ENCODE data around the gene LDHB. TPM values are rescaled to one million over a fixed set of nuclear protein-coding genes. Genes with fewer than 3 reads are reported as not detected.
A peak's percentile ranks its signal among the peaks of the same experiment; 100 is the strongest.

LDHB gene
- 100 to 1,000 TPM; 330 to 565 TPM for total RNA-seq

DNA sequence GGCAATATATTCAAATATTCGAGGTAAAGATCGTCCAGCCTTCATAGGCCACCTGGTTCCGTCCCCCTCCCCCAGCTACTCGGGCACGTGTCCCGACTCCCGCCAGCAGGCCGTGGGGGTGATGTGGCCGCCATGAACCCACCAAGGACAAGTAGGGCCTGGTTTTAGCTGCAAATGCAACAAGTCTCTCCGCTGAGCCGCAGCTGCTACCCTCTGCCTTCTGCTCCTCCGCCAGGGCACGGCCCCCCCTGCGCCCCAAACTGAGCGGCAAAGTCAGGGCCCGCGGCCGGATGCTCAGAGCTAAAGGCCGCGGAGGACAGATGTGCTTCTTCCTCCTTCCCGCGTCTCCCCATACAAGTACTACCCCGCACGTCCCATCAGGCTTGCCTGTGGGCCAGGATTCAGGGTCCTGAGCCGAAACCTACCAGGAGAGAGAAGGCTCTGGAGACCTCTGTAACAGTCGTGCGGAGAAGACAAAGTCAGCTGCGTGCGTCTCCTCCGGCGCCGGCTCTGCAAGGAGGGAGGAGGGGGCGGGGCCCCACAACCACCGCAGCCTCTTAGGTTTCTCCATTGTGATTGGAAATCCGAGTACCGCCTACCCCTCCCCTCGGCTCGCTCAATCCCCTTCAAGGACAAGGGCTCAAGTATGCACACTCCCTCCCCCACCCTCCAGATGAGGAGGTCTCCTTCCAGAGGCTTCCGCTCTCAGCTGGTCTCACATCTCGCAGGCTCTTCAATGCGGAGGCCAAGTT is at the start of gene LDHB:
Gene LDHB, minus strand, starts transcription at position 517 of the 752 bp plus-strand sequence. CDS start 3,171 bp downstream, outside the sequence.
- Histone ChIP-seq H3K9ac (ENCODE audit: low read depth in 2 of 2, low read length in 2 of 2) (peak within 1 kb of the TSS; percentile 53 to 91), H3K4me3 (peak within 1 kb of the TSS; percentile 85), H3K27me3 (no peaks in the 10 kb centered on the region), H3K9me3 (no peaks in the 10 kb centered on the region), H3K4me1 (no peaks in the 10 kb centered on the region), H3K27ac (peak within 1 kb of the TSS; percentile 82), H3K36me3 (no peaks in the 10 kb centered on the region)
- DNase-seq, result peak; percentile 97
- TF ChIP-seq, protein P1, sequence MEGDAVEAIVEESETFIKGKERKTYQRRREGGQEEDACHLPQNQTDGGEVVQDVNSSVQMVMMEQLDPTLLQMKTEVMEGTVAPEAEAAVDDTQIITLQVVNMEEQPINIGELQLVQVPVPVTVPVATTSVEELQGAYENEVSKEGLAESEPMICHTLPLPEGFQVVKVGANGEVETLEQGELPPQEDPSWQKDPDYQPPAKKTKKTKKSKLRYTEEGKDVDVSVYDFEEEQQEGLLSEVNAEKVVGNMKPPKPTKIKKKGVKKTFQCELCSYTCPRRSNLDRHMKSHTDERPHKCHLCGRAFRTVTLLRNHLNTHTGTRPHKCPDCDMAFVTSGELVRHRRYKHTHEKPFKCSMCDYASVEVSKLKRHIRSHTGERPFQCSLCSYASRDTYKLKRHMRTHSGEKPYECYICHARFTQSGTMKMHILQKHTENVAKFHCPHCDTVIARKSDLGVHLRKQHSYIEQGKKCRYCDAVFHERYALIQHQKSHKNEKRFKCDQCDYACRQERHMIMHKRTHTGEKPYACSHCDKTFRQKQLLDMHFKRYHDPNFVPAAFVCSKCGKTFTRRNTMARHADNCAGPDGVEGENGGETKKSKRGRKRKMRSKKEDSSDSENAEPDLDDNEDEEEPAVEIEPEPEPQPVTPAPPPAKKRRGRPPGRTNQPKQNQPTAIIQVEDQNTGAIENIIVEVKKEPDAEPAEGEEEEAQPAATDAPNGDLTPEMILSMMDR (IDR thresholded peaks at IDR 0.05), result no peak
- intact Hi-C loops (cut with DNase I), result loop anchor here (10.0 kb wide), 1 partner anchor 223 kb away; the partner anchor contains the start of gene PYROXD1

DNA sequence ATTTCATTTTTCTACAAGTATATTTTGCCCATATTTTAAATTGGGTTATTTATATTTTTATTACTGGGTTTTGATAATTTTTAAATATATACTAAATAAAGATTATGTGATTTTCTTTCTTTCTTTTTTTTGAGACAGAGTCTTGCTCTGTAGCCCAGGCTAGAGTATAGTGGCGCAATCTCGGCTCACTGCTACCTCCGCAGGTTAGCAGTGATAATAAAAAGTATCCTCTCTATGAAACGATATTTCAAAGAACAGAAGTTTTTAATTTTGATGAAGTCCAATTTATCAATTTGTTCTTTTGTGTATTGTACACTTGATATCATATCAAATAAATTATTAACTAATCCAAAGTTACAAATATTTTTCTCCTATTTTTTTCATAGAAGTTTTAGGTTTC is 47.2 kb upstream of the LDHB start:
- Histone ChIP-seq H3K4me1 (no peaks in the 10 kb centered on the region), H3K27ac (no peak overlapping the region), H3K4me3 (no peak overlapping the region), H3K9ac (ENCODE audit: low read depth in 2 of 2, low read length in 2 of 2) (no peak overlapping the region), H3K36me3 (no peaks in the 10 kb centered on the region), H3K27me3 (no peaks in the 10 kb centered on the region), H3K9me3 (no peaks in the 10 kb centered on the region)
- DNase-seq, result no peak
- TF ChIP-seq, protein P1 (IDR thresholded peaks at IDR 0.05), result no peak
- intact Hi-C loops (cut with DNase I), result no loop called here

DNA sequence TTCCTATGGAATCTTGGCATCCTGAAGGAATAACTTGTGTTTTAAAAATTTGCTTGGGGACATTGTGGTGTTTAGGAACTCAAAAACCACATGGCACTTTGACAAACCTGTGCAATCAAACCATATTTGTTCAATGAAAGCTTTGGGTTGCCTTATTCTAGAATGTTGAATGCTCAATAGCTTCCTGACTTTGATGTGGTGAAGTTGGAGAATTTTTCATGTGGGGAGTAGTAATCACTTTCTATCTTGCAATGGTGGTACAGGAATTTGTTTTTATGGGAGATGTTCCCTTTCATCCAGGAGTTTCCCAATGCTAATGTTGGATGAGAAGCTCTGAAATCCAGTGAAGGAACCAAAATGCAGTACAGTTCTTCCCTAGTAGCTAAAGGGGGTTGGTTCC is 42.2 kb upstream of the LDHB start:
- intact Hi-C loops (cut with DNase I), result loop anchor here (2.0 to 5.0 kb wide), 3 partner anchors 289 to 742 kb away; no protein-coding TSS in a partner anchor
- Histone ChIP-seq H3K27ac (no peak overlapping the region), H3K27me3 (no peaks in the 10 kb centered on the region), H3K9ac (ENCODE audit: low read depth in 2 of 2, low read length in 2 of 2) (no peak overlapping the region), H3K4me1 (no peaks in the 10 kb centered on the region), H3K9me3 (no peaks in the 10 kb centered on the region), H3K4me3 (no peak overlapping the region), H3K36me3 (no peaks in the 10 kb centered on the region)
- DNase-seq, result no peak
- TF ChIP-seq, protein P1 (IDR thresholded peaks at IDR 0.05), result no peak

DNA sequence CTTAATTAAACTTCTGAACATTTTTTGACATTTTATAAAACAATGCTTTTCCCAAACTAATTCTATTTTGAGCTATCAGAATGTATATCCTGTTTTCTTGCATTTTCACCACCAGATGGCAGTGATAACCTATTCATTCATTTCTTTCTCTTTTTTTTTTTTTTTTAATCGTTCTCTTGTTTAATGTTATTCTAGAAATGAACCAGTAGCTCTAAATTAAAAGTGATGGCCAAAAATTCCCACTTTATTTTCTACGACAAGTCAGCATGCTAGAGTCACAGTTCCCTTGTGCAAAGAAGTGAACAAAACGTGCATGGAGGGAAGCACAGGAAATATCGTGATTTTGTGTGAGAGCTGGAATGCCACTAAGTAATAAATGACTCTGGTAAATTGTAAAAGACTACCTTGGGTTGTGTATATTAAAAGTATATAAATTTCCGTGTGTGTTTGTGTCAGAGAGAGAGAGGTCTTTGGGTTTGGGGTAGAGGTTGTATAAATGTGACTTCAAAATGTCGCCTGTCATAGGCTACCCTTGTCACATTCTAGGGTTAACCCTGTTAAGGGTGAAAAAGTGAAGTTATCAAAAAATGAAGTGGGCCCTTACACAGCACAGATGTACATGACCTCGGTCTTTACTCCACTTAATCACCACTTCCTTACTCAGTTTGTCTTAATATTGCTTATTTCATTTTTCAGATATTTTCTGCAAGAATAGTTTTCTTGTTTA is 40.4 kb upstream of the LDHB start:
- Histone ChIP-seq H3K9me3 (no peaks in the 10 kb centered on the region), H3K9ac (ENCODE audit: low read depth in 2 of 2, low read length in 2 of 2) (no peak overlapping the region), H3K4me1 (no peaks in the 10 kb centered on the region), H3K27ac (no peak overlapping the region), H3K4me3 (no peak overlapping the region), H3K27me3 (no peaks in the 10 kb centered on the region), H3K36me3 (no peaks in the 10 kb centered on the region)
- TF ChIP-seq, protein P1 (IDR thresholded peaks at IDR 0.05), result peak; percentile 41
- DNase-seq, result no peak
- intact Hi-C loops (cut with DNase I), result loop anchor here (2.0 to 5.0 kb wide), 2 partner anchors 319 to 744 kb away; no protein-coding TSS in a partner anchor

DNA sequence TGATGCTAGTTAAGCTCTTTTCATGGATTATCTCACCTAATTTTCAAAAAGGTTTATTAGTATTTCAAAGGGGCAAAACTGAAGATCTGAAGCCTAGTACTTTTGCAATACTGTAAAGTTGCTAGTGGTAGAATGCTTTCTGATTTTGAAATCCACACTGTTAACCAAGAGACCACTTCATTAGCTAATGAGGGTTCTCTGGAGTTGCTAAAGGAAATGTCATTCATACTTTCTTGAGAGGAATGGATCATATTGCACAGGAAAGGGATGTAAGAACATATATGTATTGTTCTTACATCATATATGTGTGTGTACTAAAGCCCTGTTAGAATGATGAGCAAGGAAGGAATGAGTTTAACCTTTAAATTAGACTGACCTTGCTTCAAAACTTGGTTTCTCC is 39.0 kb upstream of the LDHB start:
- no peak for DNase-seq
- intact Hi-C loops (cut with DNase I), result loop anchor here (5.0 kb wide), 1 partner anchor 746 kb away; no protein-coding TSS in a partner anchor
- Histone ChIP-seq H3K9me3 (no peaks in the 10 kb centered on the region), H3K4me3 (no peak overlapping the region), H3K27ac (no peak overlapping the region), H3K9ac (ENCODE audit: low read depth in 2 of 2, low read length in 2 of 2) (no peak overlapping the region), H3K36me3 (no peaks in the 10 kb centered on the region), H3K27me3 (no peaks in the 10 kb centered on the region), H3K4me1 (no peaks in the 10 kb centered on the region)
- TF ChIP-seq, protein P1 (IDR thresholded peaks at IDR 0.05), result no peak

All from colonic mucosa (tissue), 4 donors.